ENCODE results near the gene KCP.

KCP gene

GRCh38 chr7:128852537-128853254, 57.8 kb downstream of the KCP start:
- Histone ChIP-seq H3K4me3 (ENCODE audit: low read depth, low read length) (no peak overlapping the region), H3K27ac (no peak overlapping the region), H3K27me3 (replicated peaks) (no peaks in the 10 kb centered on the region), H3K36me3 (replicated peaks) (peaks cover 90% of the 10 kb centered on the region)
- in situ Hi-C loops (cut with HindIII; ENCODE audit: low pct_ligation_motif_present, low sequenced_read_pairs), result no loop called here
- TF ChIP-seq CTCF (IDR thresholded peaks at IDR 0.05; ENCODE audit: low read depth, low read length, missing control alignments), result no peak
- no peak for DNase-seq

- H3K36me3 ChIP-seq (replicated peaks), result peaks cover 96% of the 10 kb centered on the region
- in situ Hi-C loops (cut with HindIII; ENCODE audit: low pct_ligation_motif_present, low sequenced_read_pairs), result no loop called here
- no peaks in the 10 kb centered on the region for H3K27me3 ChIP-seq (replicated peaks)
- H3K4me3 ChIP-seq (ENCODE audit: low read depth, low read length), result no peak overlapping the region
- TF ChIP-seq CTCF (IDR thresholded peaks at IDR 0.05; ENCODE audit: low read depth, low read length, missing control alignments), result no peak
- DNase-seq, result no peak
- H3K27ac ChIP-seq, result no peak overlapping the region
These were observed 60.6 kb downstream of the KCP start for GRCh38 chr7:128849804-128850490.

- no peak overlapping the region for H3K4me3 ChIP-seq (ENCODE audit: low read depth, low read length)
- H3K27ac ChIP-seq, result no peak overlapping the region
- peaks cover 96% of the 10 kb centered on the region for H3K36me3 ChIP-seq (replicated peaks)
- TF ChIP-seq CTCF (IDR thresholded peaks at IDR 0.05; ENCODE audit: low read depth, low read length, missing control alignments), result no peak
- in situ Hi-C loops (cut with HindIII; ENCODE audit: low pct_ligation_motif_present, low sequenced_read_pairs), result no loop called here
- H3K27me3 ChIP-seq (replicated peaks), result no peaks in the 10 kb centered on the region
- DNase-seq, result no peak
These were observed 61.4 kb downstream of the KCP start for GRCh38 chr7:128849156-128849515.

GRCh38 chr7:128848289-128849155, 62.0 kb downstream of the KCP start:
- no peak overlapping the region for H3K27ac ChIP-seq
- TF ChIP-seq CTCF (IDR thresholded peaks at IDR 0.05; ENCODE audit: low read depth, low read length, missing control alignments), result no peak
- H3K27me3 ChIP-seq (replicated peaks), result no peaks in the 10 kb centered on the region
- DNase-seq, result no peak
- H3K36me3 ChIP-seq (replicated peaks), result peaks cover 96% of the 10 kb centered on the region
- in situ Hi-C loops (cut with HindIII; ENCODE audit: low pct_ligation_motif_present, low sequenced_read_pairs), result no loop called here
- no peak overlapping the region for H3K4me3 ChIP-seq (ENCODE audit: low read depth, low read length)

GRCh38 chr7:128847721-128848211, 62.7 kb downstream of the KCP start:
- H3K27me3 ChIP-seq (replicated peaks), result no peaks in the 10 kb centered on the region
- in situ Hi-C loops (cut with HindIII; ENCODE audit: low pct_ligation_motif_present, low sequenced_read_pairs), result no loop called here
- H3K36me3 ChIP-seq (replicated peaks), result peaks cover 96% of the 10 kb centered on the region
- H3K27ac ChIP-seq, result no peak overlapping the region
- no peak for DNase-seq
- no peak overlapping the region for H3K4me3 ChIP-seq (ENCODE audit: low read depth, low read length)
- TF ChIP-seq CTCF (IDR thresholded peaks at IDR 0.05; ENCODE audit: low read depth, low read length, missing control alignments), result no peak
